NCI-H2081 treated with DMSO at 0.1 percent for 48 hours (cell line): ENCODE data around the gene RNU6-9.

Source experiments
- DNase-seq: peaks from one replicate; lab custom pipeline; 2025; lab: John Stamatoyannopoulos, UW

Gene RNU6-9

GRCh38 chr19:899336-900042 lies 6.2 kb downstream of the RNU6-9 start:
- DNase-seq = no peak

GRCh38 chr19:900043-900301 lies 6.7 kb downstream of the RNU6-9 start:
- no peak for DNase-seq

DNA sequence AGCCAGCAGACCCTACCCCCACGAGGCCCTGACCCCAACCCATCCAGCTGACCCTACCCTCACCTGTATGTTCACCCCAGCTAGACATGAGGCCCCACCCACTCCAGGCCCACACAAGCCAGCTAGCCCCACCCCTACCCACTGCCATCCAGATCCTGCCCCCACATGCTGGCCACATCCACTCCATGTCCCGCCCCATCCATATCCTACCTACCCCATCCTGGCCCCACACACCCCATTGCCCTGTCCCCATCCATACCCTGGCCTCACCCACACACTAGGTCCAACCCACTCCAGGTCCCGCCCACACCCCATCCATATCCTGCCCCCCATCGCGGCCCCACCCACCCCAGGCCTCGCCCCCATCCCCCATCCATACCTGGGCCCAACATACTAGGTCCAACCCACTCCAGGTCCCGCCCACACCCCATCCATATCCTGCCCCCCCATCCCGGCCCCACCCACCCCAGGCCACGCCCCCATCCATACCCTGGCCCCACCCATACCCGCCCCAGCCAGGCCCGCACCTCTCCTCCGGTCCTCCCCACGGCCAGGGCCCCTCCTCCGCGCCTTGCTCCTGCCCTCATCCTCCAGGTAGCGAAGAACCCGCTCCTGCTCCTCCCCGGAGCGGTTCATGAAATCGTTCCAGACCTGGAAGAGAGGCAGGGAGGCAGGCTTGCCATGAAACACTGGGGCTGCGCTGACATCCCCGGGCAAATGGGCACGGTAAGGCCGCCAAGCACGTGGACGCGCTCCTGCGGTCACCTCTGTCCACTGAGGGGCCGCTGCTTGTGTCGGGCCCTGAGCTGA lies 7.2 kb downstream of the RNU6-9 start:
- DNase-seq = no peak

DNA sequence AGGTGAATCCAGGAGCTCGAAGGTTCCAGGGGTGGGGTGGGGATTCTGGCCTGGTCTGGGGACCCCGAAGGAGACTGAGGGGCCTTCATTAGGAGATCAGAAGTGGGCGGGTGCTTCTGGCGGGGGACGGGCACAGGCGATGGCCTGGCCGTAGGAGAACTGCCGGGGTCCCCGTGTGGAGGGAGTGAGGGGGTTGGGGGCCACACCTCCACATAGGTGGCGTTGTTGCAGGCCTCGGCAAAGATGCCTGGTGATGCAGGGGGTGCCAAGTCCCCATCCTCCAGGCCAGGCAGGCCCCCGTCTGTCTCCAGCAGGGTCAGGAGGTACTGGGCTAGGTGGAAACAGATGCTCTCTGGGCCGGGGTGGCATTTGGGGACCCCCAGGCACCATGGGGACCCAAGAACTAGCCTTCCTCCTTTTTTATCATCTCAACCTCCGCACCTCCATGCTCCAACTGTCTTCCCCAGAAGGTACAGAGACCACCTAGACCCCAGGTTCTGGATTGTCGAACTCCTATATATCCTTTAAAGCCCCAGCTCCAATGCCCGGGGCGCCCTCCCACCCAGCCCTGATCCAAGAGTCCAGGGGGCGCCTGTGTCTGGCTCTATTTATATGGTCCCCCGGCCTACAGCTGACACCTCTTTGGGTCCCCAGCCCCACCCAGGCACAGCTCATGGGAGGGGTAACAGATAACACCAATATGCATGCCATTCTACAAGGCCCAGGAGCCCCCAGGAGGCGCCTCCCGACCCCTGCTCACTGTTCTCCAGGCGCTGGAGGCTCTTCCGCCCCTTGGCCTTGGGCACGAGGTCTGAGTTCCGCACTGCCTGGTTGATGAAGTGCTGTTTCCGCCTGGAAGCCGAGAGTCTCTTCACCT lies 8.2 kb downstream of the RNU6-9 start:
- DNase-seq = no peak

DNA sequence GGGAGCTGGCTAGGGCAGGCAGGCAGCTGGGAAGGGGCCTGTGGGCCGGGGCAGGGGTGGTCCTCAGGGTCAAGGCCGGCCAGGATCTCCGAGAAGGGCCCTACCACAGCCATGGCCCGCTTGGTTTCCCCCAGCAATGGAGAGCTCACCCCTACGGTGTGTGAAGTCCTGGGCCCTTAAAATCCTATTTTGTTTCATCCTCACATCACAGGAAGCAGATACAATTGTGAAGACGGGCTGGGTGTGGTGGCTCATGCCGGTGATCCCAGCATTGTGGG lies 8.7 kb downstream of the RNU6-9 start:
- no peak for DNase-seq

GRCh38 chr19:902446-903226 lies 9.4 kb downstream of the RNU6-9 start:
- DNase-seq = no peak

GRCh38 chr19:903266-903797 lies 10.0 kb downstream of the RNU6-9 start:
- no peak for DNase-seq

GRCh38 chr19:904545-904944 lies 11.3 kb downstream of the RNU6-9 start:
- DNase-seq = no peak

DNA sequence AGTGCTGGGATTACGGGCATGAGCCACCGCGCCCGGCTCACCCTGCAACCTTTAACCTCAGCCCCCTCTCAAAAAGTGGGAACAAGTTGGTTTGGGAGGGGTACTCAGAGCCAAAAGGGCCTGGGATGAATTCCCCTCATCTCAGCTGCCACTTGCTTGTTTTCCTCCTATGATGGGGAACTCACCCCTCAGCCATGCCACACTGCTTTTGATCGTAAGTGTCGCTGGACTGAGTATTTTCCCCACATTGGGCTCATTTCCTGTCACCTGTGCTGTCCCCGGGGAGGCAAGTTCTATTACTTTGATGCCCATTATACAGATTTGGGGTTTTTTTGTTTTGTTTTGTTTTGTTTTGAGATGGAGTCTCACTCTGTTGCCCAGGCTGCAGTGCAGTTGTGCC lies 13.2 kb downstream of the RNU6-9 start:
- no peak for DNase-seq

GRCh38 chr19:907183-907853 lies 14.0 kb downstream of the RNU6-9 start:
- DNase-seq = no peak

DNA sequence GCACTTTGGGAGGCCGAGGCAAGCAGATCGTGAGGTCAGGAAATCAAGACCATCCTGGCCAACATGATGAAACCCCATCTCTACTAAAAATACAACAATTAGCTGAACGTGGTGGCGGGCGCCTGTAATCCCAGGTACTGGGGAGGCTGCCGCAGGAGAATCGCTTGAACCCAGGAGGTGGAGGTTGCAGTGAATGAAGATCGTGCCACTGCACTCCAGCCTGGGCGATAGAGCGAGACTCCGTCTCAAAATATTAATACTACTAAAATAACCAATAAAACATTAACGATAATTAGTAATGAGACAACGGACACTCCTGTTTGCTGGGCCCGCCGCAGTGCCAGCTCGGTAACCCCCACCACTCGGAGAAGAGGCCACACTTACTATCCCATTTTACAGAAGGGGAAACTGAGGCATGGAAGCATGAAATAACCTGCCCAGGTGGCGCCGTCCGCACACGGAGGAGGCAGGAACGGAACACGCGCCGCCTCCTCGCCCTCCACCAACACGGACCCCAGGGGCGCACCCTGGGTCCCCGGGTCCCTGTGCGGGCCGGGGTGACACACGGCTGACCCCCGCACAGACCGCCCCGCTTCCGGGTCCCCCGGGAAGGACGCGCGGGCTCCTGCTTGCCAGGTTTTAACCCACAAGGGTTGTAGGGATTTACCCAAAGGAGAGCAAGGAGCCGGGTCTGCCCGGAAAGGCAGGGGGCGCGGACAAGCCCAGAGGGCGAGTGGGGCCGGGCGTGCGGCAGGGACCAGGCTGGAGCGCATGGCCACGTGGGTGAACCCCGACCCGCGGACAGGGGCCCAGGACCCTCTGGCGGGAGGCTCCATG lies 18.1 kb downstream of the RNU6-9 start:
- no peak for DNase-seq

- no peak for DNase-seq
Measured at GRCh38 chr19:912181-913079, 19.1 kb downstream of the RNU6-9 start.

- DNase-seq = no peak
Measured at GRCh38 chr19:913080-913748, 19.9 kb downstream of the RNU6-9 start, which contains the start of gene R3HDM4. Gene R3HDM4, minus strand, starts transcription at chr19:913219. Its CDS starts 62 bp downstream, at chr19:913157.

GRCh38 chr19:916645-917322 lies 23.5 kb downstream of the RNU6-9 start:
- no peak for DNase-seq

- DNase-seq = no peak
Measured at GRCh38 chr19:917323-918151, 24.3 kb downstream of the RNU6-9 start, which contains the start of gene KISS1R. Gene KISS1R, plus strand, starts transcription at chr19:917333. Its CDS starts 170 bp downstream, at chr19:917503.

GRCh38 chr19:918152-918437 lies 24.8 kb downstream of the RNU6-9 start:
- no peak for DNase-seq

DNA sequence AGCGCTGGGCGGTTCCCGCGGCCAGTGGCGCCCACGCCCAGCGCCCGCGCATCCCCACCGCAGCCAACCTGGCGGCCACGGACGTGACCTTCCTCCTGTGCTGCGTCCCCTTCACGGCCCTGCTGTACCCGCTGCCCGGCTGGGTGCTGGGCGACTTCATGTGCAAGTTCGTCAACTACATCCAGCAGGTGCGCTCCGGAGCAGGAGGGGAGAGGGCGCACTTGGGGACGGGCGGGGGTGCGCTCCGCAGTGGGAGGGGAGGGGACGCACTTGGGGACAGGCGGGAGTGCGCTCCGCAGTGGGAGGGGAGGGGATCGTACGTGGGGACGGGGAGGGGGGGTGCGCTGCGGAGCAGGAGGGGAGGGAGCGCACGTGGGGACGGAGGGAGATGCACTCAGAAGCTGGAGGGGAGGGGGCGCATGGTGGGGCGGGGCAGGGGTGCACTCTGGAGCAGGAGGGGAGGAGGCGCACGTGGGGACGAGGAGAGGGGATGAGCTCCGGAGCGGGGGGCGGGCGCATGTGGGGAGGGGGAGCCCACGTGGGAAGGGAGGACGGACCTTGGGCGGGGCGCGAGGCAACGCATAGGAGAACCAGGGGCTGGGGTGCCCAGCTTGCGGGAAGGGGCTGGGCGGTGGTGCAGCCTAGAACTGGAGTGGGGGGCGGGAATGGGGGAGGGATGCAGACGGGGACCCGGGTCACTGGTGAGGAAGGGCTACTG lies 25.4 kb downstream of the RNU6-9 start:
- no peak for DNase-seq
